ENCODE measurements around the gene LYST.

LYST gene

GRCh38 chr1:235617140-235617539 lies 249.6 kb downstream of the LYST start:
- DNase-seq (ENCODE audit: low read depth) = no peak
- H3K4me3 ChIP-seq (ENCODE audit: control insufficient read depth, low read depth, low read length) = no peak overlapping the region
- TF ChIP-seq, protein P1, sequence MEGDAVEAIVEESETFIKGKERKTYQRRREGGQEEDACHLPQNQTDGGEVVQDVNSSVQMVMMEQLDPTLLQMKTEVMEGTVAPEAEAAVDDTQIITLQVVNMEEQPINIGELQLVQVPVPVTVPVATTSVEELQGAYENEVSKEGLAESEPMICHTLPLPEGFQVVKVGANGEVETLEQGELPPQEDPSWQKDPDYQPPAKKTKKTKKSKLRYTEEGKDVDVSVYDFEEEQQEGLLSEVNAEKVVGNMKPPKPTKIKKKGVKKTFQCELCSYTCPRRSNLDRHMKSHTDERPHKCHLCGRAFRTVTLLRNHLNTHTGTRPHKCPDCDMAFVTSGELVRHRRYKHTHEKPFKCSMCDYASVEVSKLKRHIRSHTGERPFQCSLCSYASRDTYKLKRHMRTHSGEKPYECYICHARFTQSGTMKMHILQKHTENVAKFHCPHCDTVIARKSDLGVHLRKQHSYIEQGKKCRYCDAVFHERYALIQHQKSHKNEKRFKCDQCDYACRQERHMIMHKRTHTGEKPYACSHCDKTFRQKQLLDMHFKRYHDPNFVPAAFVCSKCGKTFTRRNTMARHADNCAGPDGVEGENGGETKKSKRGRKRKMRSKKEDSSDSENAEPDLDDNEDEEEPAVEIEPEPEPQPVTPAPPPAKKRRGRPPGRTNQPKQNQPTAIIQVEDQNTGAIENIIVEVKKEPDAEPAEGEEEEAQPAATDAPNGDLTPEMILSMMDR (conservative IDR thresholded peaks at IDR 0.05; ENCODE audit: control insufficient read depth, insufficient read depth, low read depth, low read length) = no peak

GRCh38 chr1:235614442-235614954 lies 252.2 kb downstream of the LYST start:
- H3K4me3 ChIP-seq (ENCODE audit: control insufficient read depth, low read depth, low read length) = no peak overlapping the region
- DNase-seq (ENCODE audit: low read depth) = no peak
- TF ChIP-seq, protein P1 (conservative IDR thresholded peaks at IDR 0.05; ENCODE audit: control insufficient read depth, insufficient read depth, low read depth, low read length) = no peak

GRCh38 chr1:235613602-235614001 lies 253.1 kb downstream of the LYST start:
- TF ChIP-seq, protein P1 (conservative IDR thresholded peaks at IDR 0.05; ENCODE audit: control insufficient read depth, insufficient read depth, low read depth, low read length) = no peak
- DNase-seq (ENCODE audit: low read depth) = no peak
- no peak overlapping the region for H3K4me3 ChIP-seq (ENCODE audit: control insufficient read depth, low read depth, low read length)

DNA sequence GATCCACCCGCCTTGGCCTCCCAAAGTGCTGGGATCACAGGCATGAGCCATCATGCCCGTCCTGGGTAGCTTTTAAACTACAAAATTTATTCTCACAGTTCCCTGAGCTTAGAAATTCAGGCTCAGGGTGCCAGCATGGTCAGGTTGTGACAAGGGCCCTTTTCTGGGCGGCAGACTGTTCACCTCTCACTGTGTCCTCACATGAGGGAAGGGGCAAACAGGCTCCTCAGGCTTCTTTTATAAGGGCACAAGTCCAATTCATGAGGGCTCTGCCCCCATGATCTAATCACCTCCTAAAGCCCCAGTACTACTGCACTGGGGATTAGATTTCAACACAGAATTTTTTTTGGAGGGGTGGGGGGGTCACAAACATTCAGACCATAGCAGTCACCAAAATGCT lies 253.9 kb downstream of the LYST start:
- TF ChIP-seq, protein P1 (conservative IDR thresholded peaks at IDR 0.05; ENCODE audit: control insufficient read depth, insufficient read depth, low read depth, low read length) = no peak
- H3K4me3 ChIP-seq (ENCODE audit: control insufficient read depth, low read depth, low read length) = no peak overlapping the region
- no peak for DNase-seq (ENCODE audit: low read depth)

Measured in fibroblast of mammary gland (primary cell).